HEK293 (cell line): ENCODE results near the gene CSRNP2.

Experiments used
- BCL11B ChIP-seq: fragments of 450-650 bp; formaldehyde crosslinking; IDR thresholded peaks from 2 replicates; pipeline ENCODE4 v1.5.1; 2016; ENCODE audit warnings: low read depth, missing biosample characterization, missing genetic modification characterization
- IKZF3 ChIP-seq: fragments of 450-650 bp; IDR thresholded peaks from 2 replicates; pipeline ENCODE4 v1.5.0; 2018; ENCODE audit warnings: missing biosample characterization, mild to moderate bottlenecking, missing genetic modification characterization, moderate library complexity
- KLF10 ChIP-seq: fragments of 450-650 bp; IDR thresholded peaks from 2 replicates; pipeline ENCODE4 v1.5.1; 2018; ENCODE audit warnings: missing biosample characterization, mild to moderate bottlenecking, missing genetic modification characterization
- SP3 ChIP-seq: fragments of 450-650 bp; formaldehyde crosslinking; IDR thresholded peaks from 2 replicates; pipeline ENCODE4 v1.5.1; 2016; ENCODE audit warnings: missing biosample characterization, missing genetic modification characterization
- TCF7L2 ChIP-seq: IDR thresholded peaks from 2 replicates; pipeline ENCODE4 v1.6.1; 2011; ENCODE audit warnings: low read depth, mild to moderate bottlenecking, inconsistent platforms, low read length, moderate library complexity, borderline replicate concordance
- YY2 ChIP-seq: fragments of 450-650 bp; formaldehyde crosslinking; IDR thresholded peaks from 2 replicates; pipeline ENCODE4 v1.5.1; 2016; ENCODE audit warnings: missing biosample characterization, missing genetic modification characterization
- ZBTB20 ChIP-seq: fragments of 450-650 bp; formaldehyde crosslinking; IDR thresholded peaks from 2 replicates; pipeline ENCODE4 v1.5.1; 2016; ENCODE audit warnings: missing biosample characterization, missing genetic modification characterization
- ZBTB7A ChIP-seq: fragments of 450-650 bp; formaldehyde crosslinking; IDR thresholded peaks from 2 replicates; pipeline ENCODE4 v1.5.1; 2016; ENCODE audit warnings: low read depth, missing biosample characterization, missing genetic modification characterization
- ZNF133 ChIP-seq: fragments of 450-650 bp; formaldehyde crosslinking; IDR thresholded peaks from 2 replicates; pipeline ENCODE4 v1.5.1; 2016; ENCODE audit warnings: missing biosample characterization, missing genetic modification characterization
- ZNF138 ChIP-seq: fragments of 450-650 bp; formaldehyde crosslinking; IDR thresholded peaks from 2 replicates; pipeline ENCODE4 v1.5.1; 2016; ENCODE audit warnings: missing biosample characterization, missing genetic modification characterization, borderline replicate concordance
- ZNF184 ChIP-seq: fragments of 450-650 bp; IDR thresholded peaks from 2 replicates; pipeline ENCODE4 v1.5.1; 2018; ENCODE audit warnings: missing biosample characterization, mild to moderate bottlenecking, missing genetic modification characterization
- ZNF214 ChIP-seq: fragments of 450-650 bp; formaldehyde crosslinking; IDR thresholded peaks from 2 replicates; pipeline ENCODE4 v1.5.1; 2017; ENCODE audit warnings: missing biosample characterization, mild to moderate bottlenecking, missing genetic modification characterization, borderline replicate concordance
- ZNF223 ChIP-seq: fragments of 450-650 bp; formaldehyde crosslinking; IDR thresholded peaks from 2 replicates; pipeline ENCODE4 v1.5.1; 2016; ENCODE audit warnings: missing biosample characterization, missing genetic modification characterization
- ZNF23 ChIP-seq: fragments of 450-650 bp; formaldehyde crosslinking; IDR thresholded peaks from 2 replicates; pipeline ENCODE4 v1.5.1; 2016; ENCODE audit warnings: missing biosample characterization, missing genetic modification characterization, borderline replicate concordance
- ZNF248 ChIP-seq: fragments of 450-650 bp; formaldehyde crosslinking; IDR thresholded peaks from 2 replicates; pipeline ENCODE4 v1.5.1; 2017; ENCODE audit warnings: missing biosample characterization, missing genetic modification characterization
- ZNF335 ChIP-seq: fragments of 450-650 bp; formaldehyde crosslinking; conservative IDR thresholded peaks from 2 replicates; pipeline ENCODE4 v1.5.1; 2016; ENCODE audit warnings: missing biosample characterization, missing genetic modification characterization
- ZNF341 ChIP-seq: fragments of 450-650 bp; formaldehyde crosslinking; IDR thresholded peaks from 2 replicates; pipeline ENCODE4; 2016; ENCODE audit warnings: low read depth, missing biosample characterization, missing genetic modification characterization
- ZNF37A ChIP-seq: fragments of 450-650 bp; IDR thresholded peaks from 2 replicates; pipeline ENCODE4 v1.5.1; 2018; ENCODE audit warnings: missing biosample characterization, missing genetic modification characterization
- ZNF423 ChIP-seq: fragments of 450-650 bp; formaldehyde crosslinking; IDR thresholded peaks from 2 replicates; pipeline ENCODE4 v1.5.1; 2016; ENCODE audit warnings: missing biosample characterization, missing genetic modification characterization
- ZNF529 ChIP-seq: fragments of 450-650 bp; formaldehyde crosslinking; IDR thresholded peaks from 2 replicates; pipeline ENCODE4 v1.5.1; 2017; ENCODE audit warnings: missing genetic modification characterization, missing biosample characterization; ENCODE audit not compliant: insufficient replicate concordance
- ZNF571 ChIP-seq: fragments of 450-650 bp; formaldehyde crosslinking; IDR thresholded peaks from 2 replicates; pipeline ENCODE4 v1.5.0; 2017; ENCODE audit warnings: missing biosample characterization, missing genetic modification characterization
- ZNF585B ChIP-seq: fragments of 450-650 bp; formaldehyde crosslinking; IDR thresholded peaks from 2 replicates; pipeline ENCODE4 v1.5.1; 2016; ENCODE audit warnings: missing biosample characterization, missing genetic modification characterization
- ZNF623 ChIP-seq: fragments of 450-650 bp; formaldehyde crosslinking; IDR thresholded peaks from 2 replicates; pipeline ENCODE4 v1.5.1; 2016; ENCODE audit warnings: missing biosample characterization, missing genetic modification characterization
- ZNF629 ChIP-seq: fragments of 450-650 bp; formaldehyde crosslinking; IDR thresholded peaks from 2 replicates; pipeline ENCODE4 v1.5.1; 2017; ENCODE audit warnings: missing biosample characterization, missing genetic modification characterization
- ZNF843 ChIP-seq: fragments of 450-650 bp; formaldehyde crosslinking; IDR thresholded peaks from 2 replicates; pipeline ENCODE4 v1.5.1; 2016; ENCODE audit warnings: missing biosample characterization, missing genetic modification characterization
- TF ChIP-seq, protein P1 (sequence below): fragments of 450-650 bp; formaldehyde crosslinking; IDR thresholded peaks from 2 replicates; pipeline ENCODE4 v1.5.1; 2016; ENCODE audit warnings: missing biosample characterization, missing genetic modification characterization, borderline replicate concordance
- TF ChIP-seq, protein P2 (sequence below): fragments of 450-650 bp; formaldehyde crosslinking; IDR thresholded peaks from 2 replicates; pipeline ENCODE4 v1.5.1; 2016; ENCODE audit warnings: missing biosample characterization, missing genetic modification characterization
- TF ChIP-seq, protein P3 (sequence below): fragments of 450-650 bp; formaldehyde crosslinking; IDR thresholded peaks from 2 replicates; pipeline ENCODE4 v1.5.1; 2016; ENCODE audit warnings: missing biosample characterization, missing genetic modification characterization
- TF ChIP-seq, protein P4 (sequence below): fragments of 450-650 bp; formaldehyde crosslinking; IDR thresholded peaks from 2 replicates; pipeline ENCODE4 v1.5.1; 2017; ENCODE audit warnings: missing biosample characterization, missing genetic modification characterization

CSRNP2 gene

DNA sequence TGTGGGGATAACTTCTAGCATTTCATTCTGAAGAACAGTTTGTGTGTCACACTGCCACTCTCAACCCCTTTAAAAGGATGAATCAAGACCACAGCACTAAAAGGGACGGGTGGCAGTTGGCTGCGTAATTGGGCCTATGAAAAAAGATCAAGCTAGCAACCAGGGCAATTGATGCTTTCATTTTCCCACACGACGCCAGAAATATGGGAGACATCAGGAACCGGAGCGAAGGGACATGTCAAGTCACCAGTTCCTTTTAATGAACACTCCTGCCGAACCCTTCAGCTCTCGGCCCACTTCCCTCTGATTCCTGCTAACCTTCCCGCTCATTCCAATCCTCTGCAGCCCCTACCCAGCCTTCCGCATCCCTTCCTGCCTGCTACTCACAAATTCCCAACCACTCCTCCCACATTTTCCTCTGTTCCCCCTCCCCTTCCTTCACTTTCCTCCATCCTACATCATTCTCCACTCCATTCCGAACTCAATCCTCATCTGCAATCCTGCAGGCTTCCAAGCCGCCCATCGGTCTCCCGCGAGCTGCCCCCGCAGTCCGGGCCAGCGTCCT, 753 bp downstream of the CSRNP2 start (continued):
- TF ChIP-seq ZNF623 (tag by site-specific recombination) (no peak), ZNF571 (tag by site-specific recombination) (no peak), ZBTB20 (tag by site-specific recombination) (no peak), ZBTB7A (tag by site-specific recombination) (no peak; the same call in 1 of the 2 replicates), ZNF335 (tag by site-specific recombination) (peak; percentile 93; the same call in 1 of the 2 replicates), ZNF138 (tag by site-specific recombination) (no peak), ZNF529 (tag by site-specific recombination) (no peak), BCL11B (tag by site-specific recombination) (no peak), TCF7L2 (no peak), ZNF223 (tag by site-specific recombination) (no peak), ZNF214 (tag by site-specific recombination) (no peak), ZNF37A (no peak), ZNF341 (tag by site-specific recombination) (no peak), YY2 (tag by site-specific recombination) (peak; percentile 74), ZNF133 (tag by site-specific recombination) (no peak), ZNF423 (no peak), IKZF3 (tag by site-specific recombination) (peak; percentile 76; the same call in 1 of the 2 replicates), ZNF843 (tag by site-specific recombination) (peak; percentile 42; the same call in 1 of the 2 replicates), SP3 (tag by site-specific recombination) (no peak), KLF10 (tag by site-specific recombination) (no peak), ZNF23 (tag by site-specific recombination) (no peak), ZNF248 (no peak), ZNF629 (tag by site-specific recombination) (no peak; the same call in 1 of the 2 replicates), ZNF585B (tag by site-specific recombination) (no peak), ZNF184 (tag by site-specific recombination) (no peak)
- TF ChIP-seq, protein P1, sequence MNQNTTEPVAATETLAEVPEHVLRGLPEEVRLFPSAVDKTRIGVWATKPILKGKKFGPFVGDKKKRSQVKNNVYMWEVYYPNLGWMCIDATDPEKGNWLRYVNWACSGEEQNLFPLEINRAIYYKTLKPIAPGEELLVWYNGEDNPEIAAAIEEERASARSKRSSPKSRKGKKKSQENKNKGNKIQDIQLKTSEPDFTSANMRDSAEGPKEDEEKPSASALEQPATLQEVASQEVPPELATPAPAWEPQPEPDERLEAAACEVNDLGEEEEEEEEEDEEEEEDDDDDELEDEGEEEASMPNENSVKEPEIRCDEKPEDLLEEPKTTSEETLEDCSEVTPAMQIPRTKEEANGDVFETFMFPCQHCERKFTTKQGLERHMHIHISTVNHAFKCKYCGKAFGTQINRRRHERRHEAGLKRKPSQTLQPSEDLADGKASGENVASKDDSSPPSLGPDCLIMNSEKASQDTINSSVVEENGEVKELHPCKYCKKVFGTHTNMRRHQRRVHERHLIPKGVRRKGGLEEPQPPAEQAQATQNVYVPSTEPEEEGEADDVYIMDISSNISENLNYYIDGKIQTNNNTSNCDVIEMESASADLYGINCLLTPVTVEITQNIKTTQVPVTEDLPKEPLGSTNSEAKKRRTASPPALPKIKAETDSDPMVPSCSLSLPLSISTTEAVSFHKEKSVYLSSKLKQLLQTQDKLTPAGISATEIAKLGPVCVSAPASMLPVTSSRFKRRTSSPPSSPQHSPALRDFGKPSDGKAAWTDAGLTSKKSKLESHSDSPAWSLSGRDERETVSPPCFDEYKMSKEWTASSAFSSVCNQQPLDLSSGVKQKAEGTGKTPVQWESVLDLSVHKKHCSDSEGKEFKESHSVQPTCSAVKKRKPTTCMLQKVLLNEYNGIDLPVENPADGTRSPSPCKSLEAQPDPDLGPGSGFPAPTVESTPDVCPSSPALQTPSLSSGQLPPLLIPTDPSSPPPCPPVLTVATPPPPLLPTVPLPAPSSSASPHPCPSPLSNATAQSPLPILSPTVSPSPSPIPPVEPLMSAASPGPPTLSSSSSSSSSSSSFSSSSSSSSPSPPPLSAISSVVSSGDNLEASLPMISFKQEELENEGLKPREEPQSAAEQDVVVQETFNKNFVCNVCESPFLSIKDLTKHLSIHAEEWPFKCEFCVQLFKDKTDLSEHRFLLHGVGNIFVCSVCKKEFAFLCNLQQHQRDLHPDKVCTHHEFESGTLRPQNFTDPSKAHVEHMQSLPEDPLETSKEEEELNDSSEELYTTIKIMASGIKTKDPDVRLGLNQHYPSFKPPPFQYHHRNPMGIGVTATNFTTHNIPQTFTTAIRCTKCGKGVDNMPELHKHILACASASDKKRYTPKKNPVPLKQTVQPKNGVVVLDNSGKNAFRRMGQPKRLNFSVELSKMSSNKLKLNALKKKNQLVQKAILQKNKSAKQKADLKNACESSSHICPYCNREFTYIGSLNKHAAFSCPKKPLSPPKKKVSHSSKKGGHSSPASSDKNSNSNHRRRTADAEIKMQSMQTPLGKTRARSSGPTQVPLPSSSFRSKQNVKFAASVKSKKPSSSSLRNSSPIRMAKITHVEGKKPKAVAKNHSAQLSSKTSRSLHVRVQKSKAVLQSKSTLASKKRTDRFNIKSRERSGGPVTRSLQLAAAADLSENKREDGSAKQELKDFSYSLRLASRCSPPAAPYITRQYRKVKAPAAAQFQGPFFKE (tag by site-specific recombination), result no peak
- TF ChIP-seq, protein P2, sequence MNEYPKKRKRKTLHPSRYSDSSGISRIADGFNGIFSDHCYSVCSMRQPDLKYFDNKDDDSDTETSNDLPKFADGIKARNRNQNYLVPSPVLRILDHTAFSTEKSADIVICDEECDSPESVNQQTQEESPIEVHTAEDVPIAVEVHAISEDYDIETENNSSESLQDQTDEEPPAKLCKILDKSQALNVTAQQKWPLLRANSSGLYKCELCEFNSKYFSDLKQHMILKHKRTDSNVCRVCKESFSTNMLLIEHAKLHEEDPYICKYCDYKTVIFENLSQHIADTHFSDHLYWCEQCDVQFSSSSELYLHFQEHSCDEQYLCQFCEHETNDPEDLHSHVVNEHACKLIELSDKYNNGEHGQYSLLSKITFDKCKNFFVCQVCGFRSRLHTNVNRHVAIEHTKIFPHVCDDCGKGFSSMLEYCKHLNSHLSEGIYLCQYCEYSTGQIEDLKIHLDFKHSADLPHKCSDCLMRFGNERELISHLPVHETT (tag by site-specific recombination), result peak; percentile 16; the same call in 1 of the 2 replicates
- TF ChIP-seq, protein P3, sequence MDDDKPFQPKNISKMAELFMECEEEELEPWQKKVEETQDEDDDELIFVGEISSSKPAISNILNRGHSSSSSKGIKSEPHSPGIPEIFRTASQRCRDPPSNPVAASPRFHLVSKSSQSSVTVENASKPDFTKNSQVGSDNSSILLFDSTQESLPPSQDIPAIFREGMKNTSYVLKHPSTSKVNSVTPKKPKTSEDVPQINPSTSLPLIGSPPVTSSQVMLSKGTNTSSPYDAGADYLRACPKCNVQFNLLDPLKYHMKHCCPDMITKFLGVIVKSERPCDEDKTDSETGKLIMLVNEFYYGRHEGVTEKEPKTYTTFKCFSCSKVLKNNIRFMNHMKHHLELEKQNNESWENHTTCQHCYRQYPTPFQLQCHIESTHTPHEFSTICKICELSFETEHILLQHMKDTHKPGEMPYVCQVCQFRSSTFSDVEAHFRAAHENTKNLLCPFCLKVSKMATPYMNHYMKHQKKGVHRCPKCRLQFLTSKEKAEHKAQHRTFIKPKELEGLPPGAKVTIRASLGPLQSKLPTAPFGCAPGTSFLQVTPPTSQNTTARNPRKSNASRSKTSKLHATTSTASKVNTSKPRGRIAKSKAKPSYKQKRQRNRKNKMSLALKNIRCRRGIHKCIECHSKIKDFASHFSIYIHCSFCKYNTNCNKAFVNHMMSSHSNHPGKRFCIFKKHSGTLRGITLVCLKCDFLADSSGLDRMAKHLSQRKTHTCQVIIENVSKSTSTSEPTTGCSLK (tag by site-specific recombination), result no peak
- TF ChIP-seq, protein P4, sequence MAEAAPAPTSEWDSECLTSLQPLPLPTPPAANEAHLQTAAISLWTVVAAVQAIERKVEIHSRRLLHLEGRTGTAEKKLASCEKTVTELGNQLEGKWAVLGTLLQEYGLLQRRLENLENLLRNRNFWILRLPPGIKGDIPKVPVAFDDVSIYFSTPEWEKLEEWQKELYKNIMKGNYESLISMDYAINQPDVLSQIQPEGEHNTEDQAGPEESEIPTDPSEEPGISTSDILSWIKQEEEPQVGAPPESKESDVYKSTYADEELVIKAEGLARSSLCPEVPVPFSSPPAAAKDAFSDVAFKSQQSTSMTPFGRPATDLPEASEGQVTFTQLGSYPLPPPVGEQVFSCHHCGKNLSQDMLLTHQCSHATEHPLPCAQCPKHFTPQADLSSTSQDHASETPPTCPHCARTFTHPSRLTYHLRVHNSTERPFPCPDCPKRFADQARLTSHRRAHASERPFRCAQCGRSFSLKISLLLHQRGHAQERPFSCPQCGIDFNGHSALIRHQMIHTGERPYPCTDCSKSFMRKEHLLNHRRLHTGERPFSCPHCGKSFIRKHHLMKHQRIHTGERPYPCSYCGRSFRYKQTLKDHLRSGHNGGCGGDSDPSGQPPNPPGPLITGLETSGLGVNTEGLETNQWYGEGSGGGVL (tag by site-specific recombination), result no peak
